CMK (cell line): ENCODE measurements around the gene OTOG.
"Not testable (repeated sequence)": the region's sequence is repeated elsewhere in the genome, so short reads cannot be mapped to it uniquely, and the experiment has no call there.

Experiments
- DNase-seq: peaks from one replicate; pipeline ENCODE4 v3.0.0-alpha.2; 2010; ENCODE audit warnings: low read depth

OTOG gene

GRCh38 chr11:17604201-17604914 is 57.3 kb downstream of the OTOG start:
- no peak for DNase-seq

GRCh38 chr11:17604915-17605233 is 57.8 kb downstream of the OTOG start:
- DNase-seq: no peak

- no peak for DNase-seq
Measured at GRCh38 chr11:17605651-17606122, 58.6 kb downstream of the OTOG start.

GRCh38 chr11:17606233-17607082 is 59.4 kb downstream of the OTOG start:
- no peak for DNase-seq

GRCh38 chr11:17607083-17607429 is 60.0 kb downstream of the OTOG start:
- no peak for DNase-seq

GRCh38 chr11:17607591-17608570 is 60.8 kb downstream of the OTOG start:
- no peak for DNase-seq

- DNase-seq: no peak
Measured at GRCh38 chr11:17608821-17609220, 61.8 kb downstream of the OTOG start.

- no peak for DNase-seq
Measured at GRCh38 chr11:17609291-17610084, 62.4 kb downstream of the OTOG start.

- no peak for DNase-seq
Measured at GRCh38 chr11:17610085-17610894, 63.2 kb downstream of the OTOG start.

- DNase-seq: no peak
Measured at GRCh38 chr11:17611049-17611448, 64.0 kb downstream of the OTOG start.

GRCh38 chr11:17611503-17612220 is 64.6 kb downstream of the OTOG start:
- no peak for DNase-seq

GRCh38 chr11:17612221-17613188 is 65.4 kb downstream of the OTOG start:
- no peak for DNase-seq

- no peak for DNase-seq
Measured at GRCh38 chr11:17613428-17613962, 66.4 kb downstream of the OTOG start.

- DNase-seq: no peak
Measured at GRCh38 chr11:17613983-17614382, 66.9 kb downstream of the OTOG start.

GRCh38 chr11:17622711-17623110 is 75.7 kb downstream of the OTOG start:
- not testable (repeated sequence) for DNase-seq

- DNase-seq: no peak
Measured at GRCh38 chr11:17629113-17629512, 82.1 kb downstream of the OTOG start.

- no peak for DNase-seq
Measured at GRCh38 chr11:17630936-17631335, 83.9 kb downstream of the OTOG start.

- no peak for DNase-seq
Measured at GRCh38 chr11:17631702-17632365, 84.8 kb downstream of the OTOG start.
